Small intestine (tissue), 7 donors: ENCODE measurements around the gene ATP10A. TPM values are rescaled to one million over a fixed set of nuclear protein-coding genes. Genes with fewer than 3 reads are reported as not detected.

Experiments used
- DNase-seq, 2 donors: peaks; one replicate each; pipeline versions ENCODE4 v3.0.0 to v3.0.0-alpha.2; 2013
- FAIRE-seq: peaks from 2 replicates; lab custom pipeline; 2012; peaks lifted over from hg19 to GRCh38; lab: Jason Lieb, UNC
- H3K27ac ChIP-seq, 3 donors: one replicate each; pipeline ENCODE4 v1.5.1; 2013; ENCODE audit warnings: low read length in 2 of 3, mild to moderate bottlenecking in 2 of 3, control low read depth in 1 of 3, inconsistent platforms in 1 of 3, low read depth in 1 of 3, moderate library complexity in 1 of 3
- H3K27me3 ChIP-seq, 3 donors: one replicate each; pipeline ENCODE4 v1.6.1; 2013; ENCODE audit warnings: low read length in 3 of 3, inconsistent platforms in 1 of 3; ENCODE audit not compliant: control insufficient read depth in 3 of 3, insufficient read depth in 3 of 3
- H3K36me3 ChIP-seq, 3 donors: one replicate each; pipeline ENCODE4 v1.6.1; 2013; ENCODE audit warnings: low read length in 3 of 3, inconsistent platforms in 1 of 3, low read depth in 1 of 3, mild to moderate bottlenecking in 1 of 3, moderate library complexity in 1 of 3; ENCODE audit not compliant: control insufficient read depth in 3 of 3, insufficient read depth in 2 of 3
- H3K4me1 ChIP-seq, 3 donors: one replicate each; pipeline ENCODE4 v1.6.1; 2013; ENCODE audit warnings: low read length in 2 of 3, inconsistent platforms in 1 of 3, low read depth in 1 of 3, mild to moderate bottlenecking in 1 of 3, moderate library complexity in 1 of 3; ENCODE audit not compliant: control insufficient read depth in 3 of 3, insufficient read depth in 2 of 3
- H3K4me3 ChIP-seq, 3 donors: one replicate each; pipeline ENCODE4 v1.5.1; 2013; ENCODE audit warnings: low read length in 3 of 3, control low read depth in 1 of 3, inconsistent platforms in 1 of 3, low read depth in 1 of 3, mild to moderate bottlenecking in 1 of 3, moderate library complexity in 1 of 3
- H3K9me3 ChIP-seq, 2 donors: one replicate each; pipeline ENCODE4 v1.6.1; 2013; ENCODE audit warnings: low read depth in 1 of 2, low read length in 1 of 2; ENCODE audit not compliant: control insufficient read depth in 2 of 2, insufficient read depth in 1 of 2
- WGBS, 3 donors: extraction: QIAGEN DNeasy Blood & Tissue Kit; methylation state at CpG; one replicate each; pipeline ENCODE4 v1.1.7; 2013; 5-methylcytosine and 5-hydroxymethylcytosine counted together
- polyA plus RNA-seq, 4 donors: library from polyadenylated mRNA; stranded (reverse) in 3 of 4; unstranded in 1 of 4; fragments of 200-250 nt in 3 of 4; fragments of 120-200 nt in 1 of 4; gene quantifications; one replicate each; pipeline versions ENCODE4 v1.2.1 to v1.2.3, GENCODE V29; 2013
- donor health status: healthy with polysubstance abuse.
- donor health status: control.
- donor health status: control.
- donor health status: Bipolar disorder and iron deficiency.
- donor health status: healthy.

The ATP10A gene
- polyA plus RNA-seq, 4 donors: 0.27 to 2.8 (median 1.3) TPM; not detected in 1

DNA sequence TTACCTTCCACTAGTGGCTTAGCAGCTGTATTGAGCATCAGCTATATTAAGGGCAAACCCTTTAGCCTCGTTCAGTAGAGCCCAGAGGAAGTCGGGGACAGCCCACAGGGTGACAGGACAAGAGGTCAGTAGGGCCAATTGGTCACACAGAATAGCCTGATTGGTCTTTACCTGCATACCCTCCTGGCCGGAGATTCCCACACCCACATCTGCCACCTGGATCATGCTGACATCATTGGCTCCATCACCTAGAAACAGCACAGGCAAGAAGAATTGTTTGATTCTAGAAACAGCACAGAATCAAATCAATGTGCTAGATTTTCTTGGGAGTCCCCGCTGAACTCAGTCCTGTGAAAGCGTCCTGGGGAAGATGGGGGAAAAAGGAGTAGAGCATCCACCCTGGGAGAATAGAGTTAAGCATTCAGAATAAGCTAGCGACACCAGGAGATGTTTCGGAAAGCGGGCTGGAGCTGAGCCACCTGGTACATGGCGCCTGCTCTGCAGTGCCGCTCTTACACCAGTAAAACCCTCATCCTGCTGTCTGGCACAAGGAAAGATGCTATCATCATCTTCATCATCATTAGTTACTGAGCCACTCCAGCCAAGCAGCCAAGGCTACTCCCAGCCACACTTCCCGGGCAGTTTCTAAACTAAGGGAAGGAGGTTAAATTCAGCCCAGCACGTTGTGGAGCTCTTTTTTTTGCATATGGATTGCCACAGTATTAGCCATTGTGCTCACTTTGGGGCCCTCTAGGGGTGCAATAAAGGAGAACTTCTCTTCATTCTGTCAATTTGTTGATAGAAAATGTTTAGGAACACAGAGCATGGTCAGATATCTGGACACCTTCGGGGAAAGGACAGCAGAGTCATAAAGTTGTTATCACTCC lies 171.3 kb downstream of the ATP10A start:
- FAIRE-seq: no peak

DNA sequence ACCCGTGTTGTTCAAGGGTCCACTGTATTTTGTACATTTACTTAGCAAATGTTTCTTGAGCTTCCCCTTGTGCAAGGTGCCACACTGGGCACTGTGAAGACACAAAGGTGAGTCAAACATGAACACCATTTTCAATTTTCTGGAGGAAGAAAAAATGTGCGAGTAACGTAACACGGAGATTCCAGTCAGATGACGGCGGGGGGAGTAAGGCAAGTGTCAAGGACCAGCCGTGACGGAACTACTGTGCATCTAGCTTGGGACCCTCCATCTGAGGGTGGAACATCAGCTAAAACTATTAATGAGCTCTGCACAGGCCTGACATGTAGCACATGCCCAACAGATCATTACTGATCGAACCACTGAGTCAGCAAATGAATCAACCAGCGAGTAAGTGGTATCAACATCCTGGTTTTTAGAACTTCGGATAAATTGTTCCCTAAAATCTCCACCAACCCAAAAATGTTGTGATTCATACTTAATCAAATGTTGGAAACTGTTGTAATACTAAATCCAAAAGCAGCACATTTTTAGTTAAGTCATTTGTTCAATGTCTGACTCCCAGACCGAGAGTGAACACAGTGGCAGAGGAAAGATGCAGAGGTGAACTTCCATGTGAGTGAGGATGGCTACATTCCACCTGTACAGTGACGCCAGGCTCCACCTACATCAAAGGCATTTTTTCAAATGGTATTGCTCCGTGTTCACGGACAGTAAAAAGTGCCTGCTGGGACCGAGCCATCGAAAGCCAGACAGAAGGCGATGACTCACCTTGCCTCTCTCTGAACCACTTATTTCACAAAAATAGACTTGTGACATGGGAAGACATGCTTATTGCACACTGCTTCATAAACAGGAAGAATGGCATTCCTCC lies 172.2 kb downstream of the ATP10A start:
- H3K36me3 ChIP-seq: no peaks in the 10 kb centered on the region
- 80 to 85% (median 84%) methylated on average over 18 of the region's 18 CpGs for WGBS, 3 donors
- no peaks in the 10 kb centered on the region for H3K27me3 ChIP-seq
- no peak for FAIRE-seq
- peaks cover 0 to 3% of the 10 kb centered on the region in 2 donors for H3K9me3 ChIP-seq
- H3K4me1 ChIP-seq: no peaks in the 10 kb centered on the region
- no peak for DNase-seq
- H3K27ac ChIP-seq: no peak overlapping the region
- no peak overlapping the region for H3K4me3 ChIP-seq

More for the DNA sequence above, 171.3 kb downstream of the ATP10A start:
- peaks cover 0 to 3% of the 10 kb centered on the region in 2 donors for H3K9me3 ChIP-seq
- no peaks in the 10 kb centered on the region for H3K36me3 ChIP-seq
- no peaks in the 10 kb centered on the region for H3K27me3 ChIP-seq
- H3K27ac ChIP-seq: no peak overlapping the region
- peak in 1 of 2 donors; percentile 15 for DNase-seq
- no peaks in the 10 kb centered on the region for H3K4me1 ChIP-seq
- H3K4me3 ChIP-seq: no peak overlapping the region
- WGBS, 3 donors: 73 to 79% (median 77%) methylated on average over 13 of the region's 13 CpGs

DNA sequence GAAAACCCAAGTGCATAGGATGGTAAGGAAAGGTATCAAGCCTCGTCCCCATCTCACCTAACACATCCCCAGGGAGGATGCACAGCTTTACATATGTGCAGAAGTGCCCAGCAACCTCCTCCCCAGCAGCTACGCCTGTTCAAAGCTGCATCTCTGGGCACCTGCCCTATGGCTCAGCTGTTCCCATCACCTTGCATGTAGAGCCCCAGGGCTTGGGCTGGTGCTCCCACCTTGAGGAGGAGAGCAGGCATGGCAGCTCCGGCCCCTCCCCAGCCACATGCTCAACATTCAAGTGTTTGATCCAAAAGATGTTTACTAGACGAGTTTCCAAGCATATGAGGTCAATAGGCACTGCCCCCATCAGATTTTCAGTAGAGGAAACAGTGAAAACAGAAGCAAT lies 173.5 kb downstream of the ATP10A start:
- no peak for FAIRE-seq
- WGBS, 3 donors: 54 to 68% (median 62%) methylated on average over 4 of the region's 4 CpGs

DNA sequence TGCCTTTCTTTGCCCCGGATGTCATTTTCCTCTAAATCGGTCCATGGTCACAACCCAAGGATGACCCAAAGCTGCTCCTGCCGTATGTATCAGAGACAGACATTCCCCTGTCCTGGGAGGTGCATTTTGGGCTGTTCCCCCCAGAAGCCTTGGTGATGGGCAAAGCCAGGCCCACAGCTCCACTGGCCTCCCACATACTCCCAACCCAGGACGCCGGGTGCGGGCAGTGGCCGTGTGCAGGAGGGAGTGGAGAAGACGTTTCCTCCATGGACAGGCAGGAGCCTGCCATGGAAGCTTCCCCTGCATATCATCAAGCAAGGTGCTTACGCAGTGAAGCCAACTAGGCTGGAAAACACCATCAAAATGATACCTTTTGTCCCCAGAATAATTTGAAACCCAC lies 175.0 kb downstream of the ATP10A start:
- H3K4me3 ChIP-seq: no peak overlapping the region
- DNase-seq: no peak
- WGBS, 3 donors: 90 to 94% (median 94%) methylated on average over 9 of the region's 9 CpGs
- no peak overlapping the region for H3K27ac ChIP-seq
- H3K4me1 ChIP-seq: no peaks in the 10 kb centered on the region
- H3K27me3 ChIP-seq: no peaks in the 10 kb centered on the region
- no peaks in the 10 kb centered on the region for H3K36me3 ChIP-seq
- peaks cover 0 to 3% of the 10 kb centered on the region in 2 donors for H3K9me3 ChIP-seq
- FAIRE-seq: no peak

More for the DNA sequence above, 173.5 kb downstream of the ATP10A start:
- H3K36me3 ChIP-seq: no peaks in the 10 kb centered on the region
- no peak overlapping the region for H3K4me3 ChIP-seq
- H3K9me3 ChIP-seq: peaks cover 0 to 2% of the 10 kb centered on the region in 2 donors
- no peak overlapping the region for H3K27ac ChIP-seq
- no peaks in the 10 kb centered on the region for H3K27me3 ChIP-seq
- H3K4me1 ChIP-seq: no peaks in the 10 kb centered on the region
- no peak for DNase-seq

DNA sequence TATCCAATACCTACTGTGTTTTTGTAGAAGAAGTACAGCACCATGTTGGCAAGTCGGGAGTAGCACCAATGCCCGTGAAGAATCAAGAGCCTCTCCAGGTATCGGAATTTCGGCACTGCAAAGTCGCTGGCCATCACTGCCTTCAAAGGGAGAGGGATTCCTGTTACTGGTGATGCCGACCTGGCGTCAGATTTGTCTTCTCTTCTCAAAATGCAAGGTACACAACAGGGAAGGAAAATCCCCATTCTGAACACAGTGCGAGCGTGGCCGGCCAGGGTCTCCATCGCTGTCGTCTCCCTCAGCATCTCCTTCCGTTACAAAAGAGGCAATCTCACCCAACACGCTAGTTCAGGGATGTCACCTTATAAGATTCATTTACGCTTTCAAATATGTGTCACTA lies 175.4 kb downstream of the ATP10A start:
- no peaks in the 10 kb centered on the region for H3K4me1 ChIP-seq
- FAIRE-seq (no peak), DNase-seq (no peak)
- no peak overlapping the region for H3K4me3 ChIP-seq
- H3K36me3 ChIP-seq: no peaks in the 10 kb centered on the region
- 91 to 96% (median 94%) methylated on average over 15 of the region's 15 CpGs for WGBS, 3 donors
- no peak overlapping the region for H3K27ac ChIP-seq
- H3K27me3 ChIP-seq: no peaks in the 10 kb centered on the region
- peaks cover 0 to 3% of the 10 kb centered on the region in 2 donors for H3K9me3 ChIP-seq

DNA sequence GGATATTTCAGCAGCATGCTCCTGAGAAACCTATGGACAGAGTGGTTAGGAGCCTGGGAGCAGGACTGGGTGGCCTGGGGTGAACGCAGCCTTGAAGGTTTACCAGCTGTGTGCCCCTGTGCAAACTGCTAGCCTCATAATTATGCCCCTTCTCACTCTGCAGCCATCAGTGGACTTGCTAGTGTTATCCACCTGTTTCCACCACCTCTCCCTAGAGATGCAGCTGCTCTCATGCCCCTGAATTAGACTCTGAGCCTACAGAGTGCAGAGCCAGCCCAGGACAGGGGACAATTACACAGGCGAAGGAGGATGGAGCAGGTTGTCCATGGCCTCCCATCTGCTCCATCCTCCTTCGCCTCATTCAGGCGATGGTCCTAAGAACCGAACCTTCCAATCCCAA lies 175.9 kb downstream of the ATP10A start:
- no peaks in the 10 kb centered on the region for H3K27me3 ChIP-seq
- no peak for FAIRE-seq
- no peak overlapping the region for H3K27ac ChIP-seq
- H3K4me3 ChIP-seq: no peak overlapping the region
- H3K9me3 ChIP-seq: peaks cover 0 to 3% of the 10 kb centered on the region in 2 donors
- DNase-seq: no peak
- WGBS, 3 donors: 95 to 98% (median 96%) methylated on average over 5 of the region's 5 CpGs
- no peaks in the 10 kb centered on the region for H3K4me1 ChIP-seq
- H3K36me3 ChIP-seq: no peaks in the 10 kb centered on the region

DNA sequence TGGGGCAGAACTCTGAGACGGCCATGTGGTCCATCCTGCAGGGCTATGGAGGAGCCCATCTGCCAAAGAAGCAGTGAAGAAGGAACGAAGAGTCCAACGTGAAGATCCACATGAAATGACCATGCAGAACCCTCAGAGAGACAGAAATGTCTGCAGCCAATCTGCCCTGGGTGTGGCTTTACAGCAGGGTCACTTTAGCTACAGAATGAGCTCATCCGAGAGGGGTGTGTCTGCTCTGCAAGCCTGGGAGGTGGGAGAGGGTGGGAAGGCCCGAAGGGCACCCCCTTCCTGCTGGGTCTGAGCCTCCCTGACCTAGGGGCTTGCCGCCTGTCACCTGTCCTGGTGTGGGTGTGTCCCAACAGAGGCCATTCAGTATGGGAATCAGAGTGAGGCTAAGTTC lies 176.3 kb downstream of the ATP10A start:
- Histone ChIP-seq H3K4me1 (no peaks in the 10 kb centered on the region), H3K27me3 (no peaks in the 10 kb centered on the region), H3K27ac (no peak overlapping the region), H3K9me3 (peaks cover 0 to 3% of the 10 kb centered on the region in 2 donors), H3K4me3 (no peak overlapping the region), H3K36me3 (no peaks in the 10 kb centered on the region)
- no peak for FAIRE-seq
- 37 to 55% methylated on average over 6 of the region's 6 CpGs; no CpG with 5 or more reads in 1 of the 3 donors for WGBS, 3 donors
- DNase-seq: peak in 1 of 2 donors; percentile 35
